ENCODE data around the gene TMEM235.
"Not testable (repeated sequence)": the region's sequence is repeated elsewhere in the genome, so short reads cannot be mapped to it uniquely, and the experiment has no call there.

Gene TMEM235

DNA sequence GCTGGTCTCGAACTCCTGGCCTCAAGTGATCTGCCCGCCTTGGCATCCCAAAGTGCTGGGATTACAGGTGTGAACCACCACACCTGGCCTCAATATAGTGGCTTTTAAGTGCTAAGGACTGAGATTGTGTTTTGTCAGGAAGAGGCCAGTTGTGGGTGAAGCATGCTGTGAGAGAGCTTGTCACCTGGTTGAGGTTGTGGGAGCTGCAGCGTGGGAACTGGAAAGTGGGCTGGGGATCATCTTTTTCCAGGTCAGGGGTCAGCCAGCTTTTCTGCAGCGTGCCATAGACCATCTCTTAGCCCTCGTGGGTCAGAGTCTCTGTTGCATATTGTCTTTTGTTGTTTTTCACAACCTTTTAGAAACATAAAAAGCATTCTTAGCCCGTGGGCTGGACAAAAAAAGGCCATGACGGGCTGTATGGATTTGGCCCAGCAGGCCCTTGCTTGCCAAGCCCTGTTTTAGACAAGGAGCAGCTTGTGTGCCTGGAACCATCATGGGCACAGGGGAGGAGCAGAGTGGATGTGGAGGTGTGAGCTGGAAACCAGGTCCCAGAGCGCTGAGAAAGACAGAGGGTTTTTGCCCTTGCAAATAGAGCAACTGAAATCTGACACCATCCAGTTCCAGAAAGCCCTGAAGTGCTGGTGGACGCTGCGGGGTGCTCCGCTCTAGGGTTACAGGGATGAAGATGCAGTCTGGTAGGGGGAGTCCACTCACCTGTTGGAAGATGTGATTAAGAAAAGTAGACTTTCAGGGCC is 11.9 kb upstream of the TMEM235 start:
- no peak for DNase-seq

GRCh38 chr17:78223061-78223460 is 8.4 kb upstream of the TMEM235 start:
- DNase-seq, result no peak

DNA sequence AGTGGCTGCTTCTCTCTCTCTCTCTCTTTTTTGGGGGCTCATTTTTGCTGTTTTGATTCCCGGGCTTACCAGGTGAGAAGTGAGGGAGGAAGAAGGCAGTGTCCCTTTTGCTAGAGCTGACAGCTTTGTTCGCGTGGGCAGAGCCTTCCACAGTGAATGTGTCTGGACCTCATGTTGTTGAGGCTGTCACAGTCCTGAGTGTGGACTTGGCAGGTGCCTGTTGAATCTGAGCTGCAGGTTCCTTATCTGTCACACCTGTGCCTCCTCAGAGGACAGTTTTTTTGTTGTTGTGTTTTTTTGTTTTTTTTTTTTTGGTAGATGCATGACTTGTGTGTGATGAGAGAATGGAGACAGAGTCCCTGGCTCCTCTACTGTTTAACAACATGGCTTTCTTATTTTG is 7.7 kb upstream of the TMEM235 start:
- DNase-seq, result no peak

- DNase-seq, result no peak
Measured at GRCh38 chr17:78224231-78225087, 7.0 kb upstream of the TMEM235 start.

GRCh38 chr17:78225088-78225865 is 6.2 kb upstream of the TMEM235 start:
- DNase-seq, result no peak

GRCh38 chr17:78226055-78226758 is 5.2 kb upstream of the TMEM235 start:
- no peak for DNase-seq

GRCh38 chr17:78226759-78227454 is 4.5 kb upstream of the TMEM235 start:
- DNase-seq, result no peak

DNA sequence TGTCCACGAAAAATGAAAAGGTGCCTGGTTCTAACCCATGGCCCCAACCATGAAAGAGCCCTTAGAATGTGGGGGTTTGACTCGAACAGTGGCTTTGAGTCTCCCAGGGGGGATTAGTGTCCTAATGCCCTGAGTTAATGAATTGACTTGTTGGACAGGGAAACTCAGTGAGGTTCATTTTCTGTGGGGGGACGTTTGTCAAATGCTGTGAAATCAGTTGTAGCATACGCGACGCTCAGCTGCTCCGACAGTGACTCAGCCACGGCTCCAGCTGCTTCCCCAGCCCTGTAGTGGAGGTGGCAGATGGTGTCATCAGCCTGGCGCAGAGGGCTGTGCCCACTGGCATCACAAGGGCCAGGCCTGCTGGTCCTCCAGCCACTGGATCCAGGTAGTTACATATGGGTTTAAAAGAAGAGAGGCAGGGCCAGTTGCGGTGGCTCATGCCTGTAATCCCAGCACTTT is 3.9 kb upstream of the TMEM235 start:
- no peak for DNase-seq

DNA sequence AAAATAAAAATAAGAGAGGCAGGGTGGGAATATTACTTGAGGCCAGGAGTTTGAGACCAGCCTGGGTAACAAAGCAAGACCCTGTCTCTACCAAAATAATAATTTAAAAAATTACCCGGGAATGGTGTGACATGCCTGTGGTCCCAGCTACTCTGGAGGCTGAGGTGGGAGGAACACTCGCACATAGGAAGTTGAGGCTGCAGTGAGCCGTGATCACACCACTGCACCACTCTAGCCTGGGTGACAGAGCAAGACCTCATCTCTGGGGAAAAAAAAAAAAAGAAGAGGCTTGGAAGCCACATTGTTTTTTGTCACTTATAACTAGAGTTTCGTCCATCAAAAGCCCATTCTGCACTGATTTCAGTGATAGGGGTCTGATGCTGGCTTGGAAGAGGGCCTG is 3.3 kb upstream of the TMEM235 start:
- DNase-seq, result no peak

- DNase-seq, result no peak
Measured at GRCh38 chr17:78230252-78230962, 1.0 kb upstream of the TMEM235 start.

DNA sequence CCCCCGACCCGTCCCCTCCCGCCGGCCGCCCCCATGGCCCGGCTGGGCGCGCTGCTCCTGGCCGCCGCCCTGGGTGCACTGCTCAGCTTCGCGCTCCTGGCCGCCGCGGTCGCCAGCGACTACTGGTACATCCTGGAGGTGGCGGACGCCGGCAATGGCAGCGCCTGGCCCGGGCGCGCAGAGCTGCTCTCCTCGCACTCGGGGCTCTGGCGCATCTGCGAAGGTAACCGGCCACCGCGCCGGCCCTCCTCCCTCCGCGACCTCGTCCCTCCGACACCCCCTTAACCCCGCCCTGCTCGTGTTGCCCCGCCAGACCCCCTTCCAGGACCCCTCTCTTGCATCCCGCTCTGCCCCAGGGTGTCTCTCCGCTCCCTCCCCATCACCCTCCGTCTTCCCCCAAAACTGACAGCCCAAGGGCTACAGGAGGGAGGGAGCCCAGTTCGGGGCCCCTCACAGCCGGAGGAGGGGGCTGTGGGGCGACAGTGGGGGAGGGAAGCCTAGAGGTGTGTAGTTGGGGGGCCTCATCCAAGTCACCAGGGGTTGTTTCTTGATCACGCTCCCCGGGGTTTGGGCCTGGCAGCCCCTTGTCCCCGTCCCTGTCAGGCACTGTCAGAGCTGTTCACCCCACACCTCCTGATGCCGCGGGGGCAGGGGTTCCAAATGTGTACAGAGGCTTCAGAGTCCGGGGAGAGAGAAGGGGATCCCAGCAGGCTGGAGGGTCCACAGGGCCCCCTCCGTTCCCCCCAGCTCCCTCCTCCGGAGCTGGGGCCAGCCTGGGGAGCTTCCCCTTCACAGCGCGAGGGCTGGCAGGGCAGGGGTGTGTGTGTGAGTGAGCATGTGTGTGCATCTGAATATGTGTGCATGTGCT is 794 bp downstream of the TMEM235 start:
- no peak for DNase-seq

DNA sequence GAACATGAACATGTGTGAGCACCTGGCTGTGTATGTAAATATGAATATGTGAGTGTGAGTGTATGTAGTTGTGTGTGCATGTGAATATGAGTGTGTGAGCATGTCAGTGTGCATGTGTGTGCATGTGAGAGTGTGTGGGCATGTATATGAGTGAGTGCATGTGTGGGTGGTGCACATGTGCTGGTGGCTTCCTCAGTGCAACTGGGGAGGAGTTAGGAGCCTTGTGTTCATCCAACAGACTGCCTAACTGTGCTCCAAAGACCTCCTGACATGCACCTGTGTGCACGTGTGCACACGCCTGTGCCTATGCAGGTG is 1.4 kb downstream of the TMEM235 start:
- no peak for DNase-seq

DNA sequence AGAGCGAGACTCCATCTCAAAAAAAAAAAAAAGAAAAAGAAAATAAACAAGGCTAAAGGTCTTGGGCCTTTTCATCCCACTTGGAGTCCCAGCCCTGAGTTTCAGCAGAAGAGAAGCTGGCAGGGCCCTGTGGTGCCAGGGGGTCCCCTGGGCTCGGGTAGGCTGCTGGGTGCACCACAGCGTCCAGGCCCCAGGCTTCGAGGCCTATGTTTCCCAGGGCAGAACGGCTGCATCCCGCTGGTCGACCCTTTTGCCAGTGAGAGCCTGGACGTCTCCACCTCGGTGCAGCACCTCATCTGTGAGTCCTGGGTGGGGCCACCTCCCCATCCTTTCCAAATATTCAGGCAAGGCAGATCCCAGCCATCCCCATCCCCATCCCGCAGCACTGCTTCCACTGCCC is 2.2 kb downstream of the TMEM235 start:
- no peak for DNase-seq

DNA sequence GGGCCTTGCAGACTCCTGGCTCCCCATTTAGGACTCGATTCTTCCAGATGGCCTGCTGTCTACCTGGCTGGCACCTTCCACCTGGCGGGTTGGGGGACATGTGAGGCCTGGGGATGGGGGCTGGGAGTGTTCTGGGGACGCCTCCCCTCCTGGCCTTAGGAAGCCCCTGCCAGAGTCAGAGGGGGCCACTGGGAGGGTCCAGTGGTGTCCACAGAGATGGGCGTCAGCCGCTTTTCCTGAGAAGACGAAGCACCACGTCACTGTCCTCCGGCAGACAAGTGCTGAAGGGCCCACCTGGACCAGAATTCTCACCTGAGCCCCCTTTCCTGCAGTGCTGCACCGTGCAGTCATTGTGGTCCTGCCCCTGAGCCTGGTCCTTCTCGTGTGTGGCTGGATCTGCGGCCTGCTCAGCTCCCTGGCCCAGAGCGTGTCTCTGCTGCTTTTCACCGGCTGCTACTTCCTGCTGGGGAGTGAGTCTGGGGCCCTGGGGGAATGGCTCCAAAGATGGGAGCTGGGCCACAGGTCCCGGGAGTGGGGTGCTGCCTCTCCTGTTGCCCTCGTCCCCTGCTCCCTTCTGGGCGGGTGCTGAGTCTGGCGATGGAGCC is 2.9 kb downstream of the TMEM235 start:
- DNase-seq, result no peak

DNA sequence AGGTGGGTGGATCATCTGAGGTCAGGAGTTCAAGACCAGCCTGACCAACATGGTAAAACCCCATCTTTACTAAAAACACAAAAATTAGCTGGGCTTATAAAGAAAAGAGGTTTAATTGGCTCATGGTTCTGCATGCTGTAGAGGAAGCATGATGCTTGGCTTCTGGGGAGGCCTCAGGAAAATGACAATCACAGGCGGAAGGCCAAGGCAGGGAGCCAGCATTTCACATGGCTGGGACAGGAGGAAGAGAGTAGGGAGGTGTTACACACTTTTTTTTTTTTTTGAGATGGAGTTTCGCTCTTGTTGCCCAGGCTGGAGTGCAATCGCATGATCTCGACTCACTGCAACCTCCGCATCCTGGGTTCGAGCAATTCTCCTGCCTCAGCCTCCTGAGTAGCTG is 3.6 kb downstream of the TMEM235 start:
- DNase-seq, result not testable (repeated sequence)

- DNase-seq, result no peak
Measured at GRCh38 chr17:78235885-78236284, 4.5 kb downstream of the TMEM235 start.

GRCh38 chr17:78236362-78237127 is 5.1 kb downstream of the TMEM235 start:
- no peak for DNase-seq

- DNase-seq, result no peak
Measured at GRCh38 chr17:78237401-78238012, 6.1 kb downstream of the TMEM235 start.

Data from CD4-positive, alpha-beta T cell treated with Interleukin-15 for 1 hour (primary cell).